Kidney (tissue), 14 donors: Measurements from ENCODE around the gene AJM1. TPM values are rescaled to one million over a fixed set of nuclear protein-coding genes. Genes with fewer than 3 reads are reported as not detected.

Experiments
- DNase-seq, 5 donors: peaks; one replicate each; pipeline ENCODE4 v3.0.0-alpha.2; 2013 to 2020
- FAIRE-seq: peaks from 2 replicates; lab custom pipeline; 2012; peaks lifted over from hg19 to GRCh38; lab: Jason Lieb, UNC
- H3K27ac ChIP-seq, 2 donors: one replicate each; pipeline ENCODE4 v1.7.0; 2013; ENCODE audit warnings: low read depth in 2 of 2, low read length in 2 of 2, inconsistent platforms in 1 of 2
- H3K27me3 ChIP-seq: one replicate; pipeline ENCODE4 v1.7.1; 2013; ENCODE audit warnings: low read length, inconsistent platforms; ENCODE audit not compliant: control insufficient read depth, insufficient read depth
- H3K36me3 ChIP-seq, 3 donors: one replicate each; pipeline versions ENCODE4 v1.7.0 to v1.7.1; 2013; ENCODE audit warnings: low read length in 3 of 3, control low read depth in 1 of 3, inconsistent platforms in 1 of 3; ENCODE audit not compliant: insufficient read depth in 3 of 3, control insufficient read depth in 2 of 3
- H3K4me1 ChIP-seq, 3 donors: one replicate each; pipeline versions ENCODE4 v1.7.0 to v1.7.1; 2013; ENCODE audit warnings: low read length in 3 of 3, inconsistent platforms in 1 of 3, low read depth in 1 of 3; ENCODE audit not compliant: control insufficient read depth in 2 of 3, insufficient read depth in 2 of 3
- H3K4me3 ChIP-seq, 3 donors: one replicate each; pipeline versions ENCODE4 v1.7.0 to v1.8.1; 2013; ENCODE audit warnings: low read length in 3 of 3, control low read depth in 1 of 3, inconsistent platforms in 1 of 3
- H3K9ac ChIP-seq, 3 donors: one replicate each; pipeline versions ENCODE4 v1.7.0 to v1.7.1; 2013; ENCODE audit warnings: low read length in 3 of 3, control low read depth in 1 of 3, inconsistent platforms in 1 of 3
- H3K9me3 ChIP-seq, 3 donors: one replicate each; pipeline versions ENCODE4 v1.7.0 to v1.7.1; 2013; ENCODE audit warnings: low read length in 3 of 3, control low read depth in 1 of 3, inconsistent platforms in 1 of 3; ENCODE audit not compliant: control insufficient read depth in 2 of 3, insufficient read depth in 1 of 3
- intact Hi-C: fragments of 100-400 bp; cut with DNase I; formaldehyde crosslinking; loops from one replicate; pipeline ENCODE4 v1.11.1; 2022
- polyA plus RNA-seq: library from polyadenylated mRNA; stranded (reverse); fragments of 350-450 nt; fragmentation: Illumina TruSeq; extraction: RNeasy Lipid Tissue Mini Kit (QIAGEN cat#74804); gene quantifications from one replicate; pipeline ENCODE4 v1.2.3, GENCODE V29; 2014; ENCODE audit warnings: low read depth, low replicate concordance; ENCODE audit not compliant: insufficient read depth
- total RNA-seq: library from RNA; stranded (reverse); fragmentation: NEBNext Ultra II Directional; extraction: Animal tissue kit (Norgen Biotek cat#: 25700); gene quantifications from one replicate; pipeline ENCODE4 v1.2.1, GENCODE V29; 2021
- TF ChIP-seq, protein P1 (sequence below): IDR thresholded peaks from 3 replicates; pipeline ENCODE4 v1.5.1; 2012; ENCODE audit warnings: mild to moderate bottlenecking, moderate library complexity, borderline replicate concordance; ENCODE audit not compliant: insufficient read depth; ENCODE audit errors: extremely low read depth
- donor health status: control.
- donor health status: control.
- donor health status: control.
- donor health status: control.
- donor health status: control.
- donor health status: DM: yes; HTN: yes; CAD: no.
- donor health status: Normal renal cell carcinoma (clear cell type).

AJM1 gene
- total and polyA plus RNA-seq, 2 donors from 2014 or later = 2.5 to 5.3 TPM

DNA sequence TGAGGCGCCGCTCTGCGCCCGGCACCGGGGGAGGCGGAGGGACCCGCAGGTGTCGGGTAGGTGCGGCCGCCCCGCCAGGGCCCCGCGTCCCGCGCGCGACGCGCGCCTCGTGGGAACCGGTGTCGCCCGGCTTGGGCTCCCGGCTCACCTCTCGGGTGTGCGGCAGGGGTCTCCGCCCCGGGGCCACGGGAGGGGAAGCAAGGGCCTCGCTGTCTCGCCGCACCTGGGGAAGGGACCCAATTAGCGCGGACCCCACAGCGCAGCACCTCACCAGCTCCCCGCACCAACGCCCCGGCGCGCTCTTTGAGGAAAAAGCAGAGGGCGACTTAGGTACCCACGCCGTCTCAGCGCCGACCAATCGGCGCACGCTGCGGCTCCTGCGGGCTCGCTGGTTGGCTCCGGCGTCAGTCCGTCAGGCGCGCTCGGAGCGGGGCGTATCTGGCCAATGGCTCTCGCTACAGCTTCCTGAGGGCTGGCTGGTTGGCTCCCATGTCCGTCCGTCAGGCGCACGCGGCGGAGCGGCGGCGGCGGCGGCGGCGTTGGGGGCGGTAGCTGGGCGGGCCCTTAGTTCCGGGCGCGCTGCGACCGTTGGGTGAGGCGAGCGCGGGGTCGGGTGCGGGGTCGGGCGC is 43.8 kb downstream of the AJM1 start, which contains the start of gene TRAF2:
Gene TRAF2, plus strand, starts transcription at position 567 of the 629 bp plus-strand sequence. CDS start 12,225 bp downstream, outside the sequence.
- Histone ChIP-seq H3K27ac (peak within 1 kb of the TSS; percentile 86 to 89), H3K4me3 (peak within 1 kb of the TSS; percentile 24 to 64 (median 45)), H3K27me3 (no peaks in the 10 kb centered on the region), H3K36me3 (no peaks in the 10 kb centered on the region), H3K9me3 (no peaks in the 10 kb centered on the region), H3K9ac (peak within 1 kb of the TSS in 2 of 3 donors; percentile 60 to 78), H3K4me1 (peaks cover 0 to 3% (median 2%) of the 10 kb centered on the region in 3 donors)
- DNase-seq (peak; percentile 98 to 99 (median 99)), FAIRE-seq (no peak)
- intact Hi-C loops = no loop called here
- TF ChIP-seq, protein P1, sequence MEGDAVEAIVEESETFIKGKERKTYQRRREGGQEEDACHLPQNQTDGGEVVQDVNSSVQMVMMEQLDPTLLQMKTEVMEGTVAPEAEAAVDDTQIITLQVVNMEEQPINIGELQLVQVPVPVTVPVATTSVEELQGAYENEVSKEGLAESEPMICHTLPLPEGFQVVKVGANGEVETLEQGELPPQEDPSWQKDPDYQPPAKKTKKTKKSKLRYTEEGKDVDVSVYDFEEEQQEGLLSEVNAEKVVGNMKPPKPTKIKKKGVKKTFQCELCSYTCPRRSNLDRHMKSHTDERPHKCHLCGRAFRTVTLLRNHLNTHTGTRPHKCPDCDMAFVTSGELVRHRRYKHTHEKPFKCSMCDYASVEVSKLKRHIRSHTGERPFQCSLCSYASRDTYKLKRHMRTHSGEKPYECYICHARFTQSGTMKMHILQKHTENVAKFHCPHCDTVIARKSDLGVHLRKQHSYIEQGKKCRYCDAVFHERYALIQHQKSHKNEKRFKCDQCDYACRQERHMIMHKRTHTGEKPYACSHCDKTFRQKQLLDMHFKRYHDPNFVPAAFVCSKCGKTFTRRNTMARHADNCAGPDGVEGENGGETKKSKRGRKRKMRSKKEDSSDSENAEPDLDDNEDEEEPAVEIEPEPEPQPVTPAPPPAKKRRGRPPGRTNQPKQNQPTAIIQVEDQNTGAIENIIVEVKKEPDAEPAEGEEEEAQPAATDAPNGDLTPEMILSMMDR = no peak

DNA sequence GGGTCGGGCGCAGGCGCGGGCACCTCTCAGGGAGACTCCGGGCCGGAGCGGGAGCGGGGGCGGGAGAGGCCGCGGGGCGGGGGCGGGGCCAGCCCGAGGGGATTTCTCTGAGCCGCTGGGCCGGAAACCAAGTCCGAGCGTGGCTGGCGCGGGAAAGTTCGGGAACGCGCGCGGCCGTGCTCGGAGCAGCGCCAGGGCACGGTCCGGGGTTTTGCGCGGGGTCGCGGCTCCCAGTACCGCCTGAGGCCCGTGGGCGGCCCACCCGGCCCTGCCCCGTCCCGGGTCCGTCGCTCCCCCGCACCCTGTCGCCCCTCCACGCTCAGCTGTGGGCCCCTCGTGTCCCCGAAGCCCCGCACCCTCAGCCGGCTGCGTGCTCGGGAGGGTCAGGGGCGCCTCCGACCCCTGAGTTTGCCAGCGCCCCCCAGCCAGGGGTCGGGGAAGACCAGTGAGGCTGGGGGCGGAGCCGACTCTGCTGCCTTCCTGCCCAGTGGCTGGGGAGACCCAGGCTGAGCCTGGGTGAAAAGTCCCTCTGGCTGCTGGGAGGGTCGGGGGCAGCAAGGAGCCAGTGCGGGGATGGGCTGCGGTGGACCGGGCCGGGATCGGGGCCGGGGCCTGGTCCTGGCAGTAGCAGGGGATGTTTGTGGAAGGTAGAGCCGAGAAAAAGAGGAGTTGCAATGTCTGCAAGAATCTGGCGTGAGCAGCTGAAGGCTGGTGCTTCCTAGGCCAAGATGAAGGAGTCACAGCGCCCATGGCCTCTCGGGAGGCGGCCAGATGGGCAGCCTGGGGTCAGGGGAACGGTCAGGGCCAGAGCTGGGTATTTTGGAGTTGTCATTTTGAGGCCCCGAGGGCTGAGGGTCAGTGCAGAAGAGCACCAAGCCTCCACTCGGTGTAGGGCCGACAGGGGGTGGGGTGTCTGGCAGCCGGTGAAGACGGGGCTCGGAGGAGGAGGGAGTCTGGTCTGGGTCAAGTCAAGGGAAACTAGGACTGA is 44.6 kb downstream of the AJM1 start:
- intact Hi-C loops = no loop called here
- no peaks in the 10 kb centered on the region for H3K9me3 ChIP-seq
- FAIRE-seq (no peak), DNase-seq (peak; percentile 37 to 88 (median 57))
- TF ChIP-seq, protein P1 = no peak
- peak overlapping the region; percentile 86 to 89 for H3K27ac ChIP-seq
- H3K4me1 ChIP-seq = peaks cover 0 to 3% (median 2%) of the 10 kb centered on the region in 3 donors
- H3K27me3 ChIP-seq = no peaks in the 10 kb centered on the region
- H3K9ac ChIP-seq = peak overlapping the region in 2 of 3 donors; percentile 48 to 78
- no peaks in the 10 kb centered on the region for H3K36me3 ChIP-seq
- H3K4me3 ChIP-seq = peak overlapping the region; percentile 21 to 63 (median 24)

DNA sequence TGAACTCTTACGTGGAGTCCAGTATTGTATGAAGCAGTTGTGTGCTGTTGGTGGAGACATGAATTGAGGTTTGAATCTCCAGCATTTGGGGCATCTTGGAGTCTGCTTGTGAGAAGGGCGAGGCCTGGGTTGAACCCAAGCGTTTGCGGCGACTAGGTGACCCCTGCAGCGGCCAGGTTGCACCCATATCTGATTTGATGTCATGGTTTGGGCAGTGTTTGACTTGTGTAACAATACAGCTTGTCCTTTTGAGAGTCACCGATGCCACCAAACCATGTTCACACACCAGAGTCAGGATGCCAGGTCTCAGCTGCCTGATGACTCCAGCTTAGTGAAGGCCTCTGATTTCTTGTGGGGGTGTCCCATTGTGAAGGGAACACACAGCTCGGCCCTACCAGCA is 46.2 kb downstream of the AJM1 start:
- Histone ChIP-seq H3K4me1 (peaks cover 0 to 9% (median 3%) of the 10 kb centered on the region in 3 donors), H3K27ac (no peak overlapping the region), H3K36me3 (peaks cover 0 to 4% (median 0%) of the 10 kb centered on the region in 3 donors), H3K27me3 (no peaks in the 10 kb centered on the region), H3K9ac (no peak overlapping the region), H3K9me3 (no peaks in the 10 kb centered on the region), H3K4me3 (no peak overlapping the region)
- TF ChIP-seq, protein P1 = no peak
- intact Hi-C loops = no loop called here
- DNase-seq (no peak), FAIRE-seq (no peak)
